ENCODE data around the gene HOXB3.
A peak's percentile ranks its signal among the peaks of the same experiment; 100 is the strongest.
"Not testable (repeated sequence)": the region's sequence is repeated elsewhere in the genome, so short reads cannot be mapped to it uniquely, and the experiment has no call there.

The HOXB3 gene

GRCh38 chr17:48515925-48516900, 73.8 kb downstream of the HOXB3 start:
- DNase-seq: no peak

DNA sequence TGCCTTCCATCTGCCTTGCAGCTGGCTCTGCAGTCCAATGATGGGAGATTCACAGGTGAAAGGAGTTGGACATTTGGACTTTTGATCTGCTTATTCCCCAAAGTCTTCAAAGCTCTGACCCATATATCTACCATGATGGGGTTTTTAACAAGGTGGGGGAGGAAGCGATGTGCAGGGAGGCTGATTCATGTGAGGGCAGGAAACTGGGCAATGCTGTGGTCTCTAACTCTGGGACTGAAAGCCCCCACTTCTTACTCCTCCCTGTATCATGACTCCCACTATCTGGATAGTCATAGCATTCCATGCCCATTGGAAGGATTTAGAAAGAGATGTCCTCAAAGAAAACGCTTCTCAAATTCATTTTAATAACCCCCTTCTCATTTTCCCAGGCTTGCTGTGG, 75.6 kb downstream of the HOXB3 start:
- DNase-seq: no peak

- DNase-seq: no peak
These were observed 76.2 kb downstream of the HOXB3 start for GRCh38 chr17:48513666-48514455.

- DNase-seq: no peak
These were observed 76.9 kb downstream of the HOXB3 start for GRCh38 chr17:48513097-48513496.

GRCh38 chr17:48510761-48511604, 79.1 kb downstream of the HOXB3 start:
- DNase-seq: peak; percentile 37 to 38

DNA sequence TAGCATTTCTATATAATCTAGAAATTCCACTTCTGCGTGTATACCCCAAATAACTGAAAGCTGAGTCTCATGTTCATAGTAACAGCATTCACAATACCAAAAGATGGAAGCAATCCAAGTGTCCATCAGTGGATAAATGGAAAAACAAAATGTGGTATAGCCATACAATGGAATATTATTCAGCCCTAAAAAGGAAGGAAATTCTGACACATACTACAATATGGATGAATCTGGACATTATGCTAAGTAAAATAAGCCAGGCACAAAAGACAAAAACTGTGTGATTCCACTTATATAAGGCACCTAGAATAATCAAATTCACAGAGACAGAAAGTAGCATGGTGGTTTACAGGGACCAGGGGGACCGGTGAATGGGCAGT, 79.7 kb downstream of the HOXB3 start:
- no peak for DNase-seq

DNA sequence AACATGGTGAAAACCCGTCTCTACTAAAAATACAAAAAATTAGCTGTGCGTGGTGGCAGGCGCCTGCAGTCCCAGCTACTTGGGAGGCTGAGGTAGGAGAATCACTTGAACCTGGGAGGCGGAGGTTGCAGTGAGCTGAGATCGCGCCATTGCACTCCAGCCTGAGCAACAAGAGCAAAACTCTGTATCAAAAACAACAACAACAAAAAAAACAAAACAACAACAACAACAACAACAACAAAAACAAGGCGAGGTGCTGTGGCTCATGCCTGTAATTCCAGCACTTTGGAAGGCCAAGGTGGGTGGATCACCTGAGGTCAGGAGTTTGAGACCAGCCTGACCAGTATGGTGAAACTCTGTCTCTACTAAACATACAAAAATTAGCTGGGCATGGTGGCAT, 80.3 kb downstream of the HOXB3 start:
- not testable (repeated sequence) for DNase-seq

DNA sequence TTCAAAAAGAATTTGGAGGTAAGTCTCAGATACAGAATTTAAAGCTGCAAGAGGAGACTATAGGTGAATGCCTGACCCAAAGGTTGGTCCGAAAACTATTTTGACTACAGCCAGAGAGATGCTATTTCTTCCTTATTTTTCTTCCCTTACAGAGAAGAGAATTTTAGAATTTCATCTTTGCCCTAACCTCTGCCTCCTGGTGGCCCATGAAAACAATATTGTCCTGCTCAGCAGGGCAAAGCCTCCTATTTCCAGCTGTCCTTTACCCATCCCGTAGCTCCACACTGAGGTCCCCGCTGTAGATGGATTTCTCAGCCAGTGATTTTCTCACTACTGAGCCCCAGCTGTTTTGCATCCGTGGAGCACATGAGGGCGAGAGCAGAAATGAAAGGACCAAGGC, 83.8 kb downstream of the HOXB3 start:
- DNase-seq: no peak

GRCh38 chr17:48505788-48506187, 84.3 kb downstream of the HOXB3 start:
- peak in 1 of 2 experiments; percentile 37 for DNase-seq

GRCh38 chr17:48504953-48505352, 85.1 kb downstream of the HOXB3 start:
- DNase-seq: no peak

- DNase-seq: no peak
These were observed 86.3 kb downstream of the HOXB3 start for GRCh38 chr17:48503747-48504146.

DNA sequence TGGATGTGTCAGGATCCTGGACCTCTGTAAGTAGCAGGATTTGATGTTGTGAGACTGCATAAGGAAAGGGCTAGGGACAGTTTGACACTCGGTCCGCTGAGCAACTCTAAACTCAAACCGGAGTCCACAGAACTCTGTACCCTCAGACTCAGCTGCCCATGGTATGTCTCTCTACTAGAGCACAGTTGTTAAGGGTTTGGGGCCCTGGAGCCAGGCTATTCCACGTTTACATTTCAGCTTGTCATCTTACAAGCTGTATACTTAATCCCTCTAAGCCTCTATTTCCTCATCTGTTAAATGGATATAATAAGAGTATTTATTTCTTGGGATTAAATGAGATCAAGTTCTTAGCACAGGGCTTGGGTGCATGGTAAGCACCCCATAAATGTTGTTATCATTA, 87.1 kb downstream of the HOXB3 start:
- DNase-seq: no peak

DNA sequence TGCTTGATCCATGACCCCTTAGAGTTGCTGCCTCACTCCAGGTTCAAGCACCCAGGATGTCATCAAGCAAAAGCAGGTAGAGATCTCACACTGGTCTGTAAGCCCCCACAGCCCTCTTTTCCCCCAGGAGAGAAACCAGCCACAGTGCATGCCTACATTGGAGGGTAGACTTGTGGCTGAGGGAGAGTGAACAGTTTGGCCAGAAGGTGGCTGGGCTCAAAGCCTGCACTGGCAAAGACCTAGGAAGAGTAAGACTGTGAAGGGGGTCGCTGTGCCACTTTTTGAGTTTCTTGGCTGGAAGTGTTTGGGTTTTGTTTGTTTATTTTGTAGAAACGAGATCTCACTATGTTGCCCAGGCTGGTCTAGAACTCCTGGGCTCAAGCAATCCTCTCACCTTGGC, 87.7 kb downstream of the HOXB3 start:
- no peak for DNase-seq

DNA sequence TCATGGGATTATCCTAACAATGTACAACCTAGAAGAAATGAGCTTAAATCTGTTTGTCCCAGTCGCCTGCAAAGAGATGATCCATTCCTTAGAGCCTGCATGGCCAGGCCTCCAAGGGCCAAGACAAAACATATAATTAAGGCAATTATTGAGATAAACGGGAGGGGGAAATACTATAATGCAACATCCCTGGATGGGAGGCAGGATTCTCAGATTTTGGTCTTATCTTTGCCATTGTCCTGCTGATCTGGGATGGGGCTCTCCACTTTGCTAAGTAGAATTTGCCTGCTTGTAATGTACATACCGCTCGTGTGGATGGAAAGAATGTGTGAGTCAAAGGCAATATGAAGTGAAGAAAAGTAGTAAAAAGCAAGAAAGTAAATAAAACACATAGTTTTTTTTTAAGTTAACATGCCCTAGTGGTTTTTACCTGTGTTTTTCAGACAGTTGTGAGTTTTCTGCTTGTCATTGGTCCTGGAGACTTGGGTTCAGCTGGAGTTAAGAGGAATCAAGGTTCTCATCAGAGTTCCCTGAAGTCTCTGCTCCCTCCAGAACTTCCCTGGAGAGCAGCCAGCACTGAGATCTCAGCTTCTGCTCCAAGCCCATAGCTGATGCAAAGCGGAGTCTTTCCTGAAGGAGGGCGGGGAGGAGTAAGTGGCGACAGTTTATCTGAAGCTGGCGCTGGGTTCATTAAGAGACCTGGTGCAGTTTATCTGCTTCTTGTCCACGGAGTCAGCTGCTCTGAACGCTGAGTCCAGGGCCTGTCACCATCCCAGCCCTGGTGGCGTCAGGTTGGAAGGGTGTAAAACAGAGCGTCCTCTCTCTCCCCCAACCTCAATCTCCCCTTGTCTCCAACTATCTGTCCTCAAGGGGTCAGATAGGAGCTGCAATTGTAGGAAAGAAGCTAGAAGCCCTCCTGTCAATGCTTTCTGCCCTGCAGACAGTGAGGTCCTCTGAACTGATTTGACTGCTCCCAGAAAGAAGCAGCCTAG, 89.3 kb downstream of the HOXB3 start:
- DNase-seq: no peak

DNA sequence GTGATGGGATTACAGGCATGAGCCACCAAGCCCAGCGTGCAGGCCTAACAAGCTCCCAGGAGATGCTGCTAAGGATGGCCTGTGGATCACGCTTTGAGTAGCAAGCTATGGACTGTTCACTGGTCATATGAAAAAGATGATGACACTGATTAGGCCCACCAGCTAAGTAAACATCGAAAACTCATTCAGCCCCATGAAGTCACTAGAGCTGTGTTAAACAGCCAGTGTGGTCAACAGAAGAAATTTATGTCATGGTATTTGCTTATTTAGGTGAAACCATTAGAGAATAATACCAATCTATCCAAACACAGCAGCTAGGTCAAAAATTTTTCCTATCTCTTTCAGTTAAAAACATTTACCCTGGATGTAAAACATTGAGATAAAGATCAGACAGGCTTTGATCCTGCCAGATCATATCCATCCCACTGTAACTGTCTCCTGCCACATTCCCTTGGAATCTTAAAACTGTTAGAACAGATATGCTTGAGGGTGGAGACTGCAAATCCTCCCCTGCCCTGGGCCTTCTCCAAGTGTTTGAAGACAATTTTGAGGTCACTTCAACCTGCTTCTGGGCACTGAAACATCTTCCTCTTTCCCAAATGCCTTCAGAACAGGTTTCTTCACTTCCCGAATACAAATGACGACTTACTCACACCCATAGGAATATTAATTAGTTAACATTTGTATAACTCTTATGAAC, 90.2 kb downstream of the HOXB3 start:
- no peak for DNase-seq

- no peak for DNase-seq
These were observed 90.8 kb downstream of the HOXB3 start for GRCh38 chr17:48499248-48499647.
